ENCODE measurements around the gene CCR3.

Gene CCR3

GRCh38 chr3:46277476-46277875 is 35.2 kb downstream of the CCR3 start:
- no peak for DNase-seq

GRCh38 chr3:46278816-46279672 is 36.8 kb downstream of the CCR3 start:
- no peak for DNase-seq

- no peak for DNase-seq
Observed at GRCh38 chr3:46280105-46280797, 38.0 kb downstream of the CCR3 start.

DNA sequence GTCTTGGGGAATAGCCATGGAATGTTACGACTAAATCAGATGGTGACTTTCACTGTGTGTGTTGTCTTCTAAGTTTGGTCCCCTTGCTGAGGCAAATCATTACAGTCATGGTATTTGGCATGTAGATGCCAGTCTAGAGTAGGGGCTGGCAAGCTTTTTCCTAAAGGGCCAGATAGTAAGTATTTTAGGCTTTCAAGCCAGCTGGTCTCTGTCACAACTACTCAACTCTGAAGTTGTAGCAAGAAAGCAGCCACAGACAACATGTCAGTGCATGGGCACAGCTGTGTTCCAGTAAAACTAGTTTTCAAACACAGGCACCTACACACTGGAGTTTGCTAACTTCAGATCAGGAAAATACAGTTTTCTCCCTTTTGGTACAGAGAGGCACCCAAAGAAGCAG is 39.3 kb downstream of the CCR3 start:
- DNase-seq, result no peak

DNA sequence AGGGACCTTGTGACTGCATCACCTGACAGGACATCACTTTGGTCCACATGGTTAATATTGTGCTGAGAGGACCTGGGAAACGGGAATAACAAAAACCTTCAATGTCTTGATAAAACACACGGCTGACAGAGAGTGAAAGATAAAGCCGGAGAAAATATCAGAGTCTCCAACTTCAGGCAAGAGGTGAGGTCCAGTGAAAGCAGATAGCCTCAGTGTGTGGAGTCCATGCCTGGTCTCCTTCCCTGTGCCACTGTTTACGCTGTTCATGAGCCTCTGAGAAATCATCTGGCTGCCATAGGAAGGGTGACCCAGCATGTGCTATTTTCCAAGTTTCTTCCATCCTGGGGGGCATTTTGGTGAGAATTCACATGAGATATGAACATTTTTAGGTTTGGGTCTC is 39.8 kb downstream of the CCR3 start:
- DNase-seq, result no peak

DNA sequence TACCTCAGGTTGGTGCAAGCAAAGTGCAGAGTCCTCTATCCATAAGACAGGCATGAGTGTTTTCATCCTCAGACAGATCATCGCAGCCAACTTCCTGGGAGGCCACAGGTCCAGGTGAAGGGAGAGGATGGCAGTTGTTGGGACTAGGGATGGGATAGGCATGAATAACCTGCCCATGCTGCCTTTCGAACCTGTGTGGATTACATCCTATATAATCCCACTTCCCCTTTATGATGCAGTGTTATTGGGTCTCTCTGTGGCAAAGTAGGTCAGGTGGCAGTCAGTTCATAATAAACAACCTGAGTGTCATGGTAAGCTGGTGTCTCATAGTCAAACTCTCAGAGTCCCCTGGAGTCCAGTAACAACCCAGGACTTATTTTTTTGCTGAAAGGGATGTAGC is 40.4 kb downstream of the CCR3 start:
- no peak for DNase-seq

DNA sequence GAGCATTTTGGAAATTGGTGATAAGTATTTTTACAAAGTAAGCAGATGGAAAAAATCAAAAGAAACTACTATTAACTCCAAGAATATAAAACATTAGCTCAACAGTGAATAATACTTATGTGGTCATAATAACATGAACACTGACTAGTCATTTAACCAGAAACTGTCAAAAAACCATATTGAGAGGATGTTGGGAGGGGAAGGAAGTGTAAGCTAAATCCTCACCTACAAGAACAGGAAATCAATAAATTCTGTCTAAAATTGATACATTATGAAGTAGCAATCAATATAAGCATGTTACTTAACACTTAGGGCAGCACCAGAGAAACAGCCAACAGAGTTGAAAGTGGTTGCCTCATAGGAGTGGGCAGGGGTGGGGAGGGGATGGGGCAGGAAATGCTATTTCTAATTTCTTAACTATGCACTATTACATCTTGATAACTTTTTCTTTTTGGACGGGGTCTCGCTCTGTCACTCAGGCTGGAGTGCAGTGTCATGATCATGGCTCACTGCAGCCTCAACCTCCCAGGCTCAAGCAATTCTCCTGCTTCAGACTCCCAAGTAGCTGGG is 41.7 kb downstream of the CCR3 start:
- no peak for DNase-seq

DNA sequence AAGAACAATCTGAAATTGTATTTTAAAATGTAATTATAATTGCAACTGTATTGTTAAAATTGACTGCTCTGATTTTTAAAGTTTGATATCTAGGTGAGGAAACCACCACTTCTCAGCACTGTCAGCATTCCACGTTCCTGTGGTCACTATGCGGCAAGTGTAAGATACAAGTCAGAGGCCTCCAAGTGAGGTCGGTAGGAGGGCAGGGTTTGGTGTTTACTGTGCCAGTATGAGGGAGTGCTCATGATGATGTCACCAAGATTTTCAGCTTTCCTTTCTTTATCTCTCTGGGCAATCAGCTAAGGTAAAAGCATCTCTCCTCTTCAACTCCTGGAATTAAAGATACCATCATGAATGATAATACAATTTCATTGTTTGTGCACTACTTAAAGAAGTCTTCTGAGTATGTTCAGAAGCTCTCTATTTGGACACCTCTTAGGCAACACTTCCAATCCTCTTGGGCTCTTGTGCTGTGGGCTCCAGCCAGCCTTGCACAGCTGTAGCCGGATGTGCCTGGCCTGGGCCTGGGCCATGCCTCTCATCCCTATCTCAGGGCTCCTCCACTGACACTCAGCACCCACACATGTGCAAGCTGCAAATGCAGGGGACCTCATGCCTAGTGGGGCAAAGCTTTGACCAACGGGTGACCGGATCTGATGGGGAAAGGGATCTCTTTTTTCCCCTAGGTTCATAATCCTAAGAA is 42.9 kb downstream of the CCR3 start:
- no peak for DNase-seq

- no peak for DNase-seq
Observed at GRCh38 chr3:46285931-46286619, 43.8 kb downstream of the CCR3 start.

GRCh38 chr3:46286947-46287565 is 44.8 kb downstream of the CCR3 start:
- no peak for DNase-seq

DNA sequence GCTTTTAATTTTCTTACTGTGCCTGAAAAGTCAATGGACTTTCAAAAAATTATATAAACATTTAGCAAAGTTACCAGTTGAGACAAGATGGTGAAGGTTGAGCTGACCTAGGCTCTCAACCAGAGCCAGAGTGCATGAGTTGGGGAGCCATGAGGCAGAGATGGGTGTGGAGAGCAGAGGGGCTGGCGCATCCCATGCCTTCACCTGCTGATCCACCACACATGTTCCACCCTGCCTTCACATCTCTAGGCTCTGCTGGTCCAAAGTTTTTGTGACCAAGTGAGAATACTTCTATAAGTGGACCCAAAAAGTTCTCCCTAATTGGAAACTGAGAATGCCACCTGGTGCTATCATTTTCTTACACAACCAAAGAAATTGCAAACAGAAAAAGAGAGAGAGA is 47.3 kb downstream of the CCR3 start:
- no peak for DNase-seq

DNA sequence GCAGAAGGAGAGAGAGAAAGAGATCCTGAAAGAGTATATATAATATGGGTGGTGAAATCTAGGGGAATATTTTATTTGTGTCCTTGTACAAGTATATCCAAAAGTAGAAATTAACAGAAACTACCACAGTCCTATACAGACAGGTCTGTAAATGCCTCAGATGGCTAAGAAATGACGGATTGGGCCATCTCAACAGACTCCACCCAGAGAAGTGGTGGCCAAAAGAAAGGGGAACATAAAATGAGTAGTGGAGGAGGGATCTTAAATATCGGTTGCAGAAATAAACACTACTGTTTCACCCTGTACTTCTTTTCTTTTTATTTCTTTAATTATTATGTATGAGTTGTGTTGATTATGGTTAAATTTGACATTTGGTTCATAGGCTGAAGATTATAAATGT is 47.7 kb downstream of the CCR3 start:
- DNase-seq, result no peak

DNA sequence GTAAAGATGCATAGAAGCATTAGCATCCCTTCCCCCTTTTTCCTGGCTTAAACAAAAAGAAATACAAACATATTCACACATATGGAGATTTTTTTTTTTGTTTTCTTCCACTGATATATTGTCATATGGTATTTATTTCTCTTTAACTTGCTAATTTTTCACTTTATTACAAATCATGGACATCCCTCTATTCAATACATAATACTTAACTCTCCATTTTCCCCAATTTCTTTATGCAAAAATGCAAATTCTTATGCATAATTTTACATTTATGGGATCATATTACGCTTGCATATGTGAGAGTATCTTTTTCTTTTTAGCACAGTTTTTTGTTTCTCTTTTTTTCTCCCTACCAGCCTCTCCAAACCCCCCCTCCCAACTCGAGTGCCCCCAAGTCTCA is 48.8 kb downstream of the CCR3 start:
- DNase-seq, result no peak

DNA sequence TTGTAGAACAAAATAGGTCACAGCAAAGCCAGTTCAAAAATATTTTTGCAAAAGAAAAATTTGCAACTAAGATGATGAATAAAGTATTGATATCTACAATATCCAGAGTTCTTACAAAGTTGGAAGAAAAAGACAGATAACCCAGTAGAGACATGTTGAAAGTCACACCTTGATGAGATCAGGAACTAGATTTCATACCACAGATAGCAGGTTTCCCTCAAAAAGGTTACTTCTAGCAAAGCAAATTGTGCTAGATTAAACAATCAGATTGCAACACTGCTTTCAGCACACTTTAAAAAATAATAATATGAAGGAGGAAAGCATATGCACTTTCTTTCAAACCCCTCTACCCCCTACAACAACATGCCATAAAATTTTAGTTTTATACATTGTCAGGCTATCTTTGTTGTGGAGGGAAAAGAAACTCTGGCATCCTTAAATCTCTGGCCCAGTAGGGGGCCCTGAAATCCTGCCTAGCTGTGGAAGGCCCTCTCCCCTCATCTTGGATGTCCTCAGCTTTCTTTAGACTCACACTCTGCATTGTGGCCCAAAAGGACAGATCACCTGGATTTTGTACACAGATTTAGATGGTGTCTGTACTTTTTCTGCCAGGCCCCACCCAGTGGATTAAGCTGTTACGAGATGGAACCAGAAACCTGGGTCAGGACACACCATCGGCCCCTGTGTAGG is 50.9 kb downstream of the CCR3 start:
- no peak for DNase-seq

DNA sequence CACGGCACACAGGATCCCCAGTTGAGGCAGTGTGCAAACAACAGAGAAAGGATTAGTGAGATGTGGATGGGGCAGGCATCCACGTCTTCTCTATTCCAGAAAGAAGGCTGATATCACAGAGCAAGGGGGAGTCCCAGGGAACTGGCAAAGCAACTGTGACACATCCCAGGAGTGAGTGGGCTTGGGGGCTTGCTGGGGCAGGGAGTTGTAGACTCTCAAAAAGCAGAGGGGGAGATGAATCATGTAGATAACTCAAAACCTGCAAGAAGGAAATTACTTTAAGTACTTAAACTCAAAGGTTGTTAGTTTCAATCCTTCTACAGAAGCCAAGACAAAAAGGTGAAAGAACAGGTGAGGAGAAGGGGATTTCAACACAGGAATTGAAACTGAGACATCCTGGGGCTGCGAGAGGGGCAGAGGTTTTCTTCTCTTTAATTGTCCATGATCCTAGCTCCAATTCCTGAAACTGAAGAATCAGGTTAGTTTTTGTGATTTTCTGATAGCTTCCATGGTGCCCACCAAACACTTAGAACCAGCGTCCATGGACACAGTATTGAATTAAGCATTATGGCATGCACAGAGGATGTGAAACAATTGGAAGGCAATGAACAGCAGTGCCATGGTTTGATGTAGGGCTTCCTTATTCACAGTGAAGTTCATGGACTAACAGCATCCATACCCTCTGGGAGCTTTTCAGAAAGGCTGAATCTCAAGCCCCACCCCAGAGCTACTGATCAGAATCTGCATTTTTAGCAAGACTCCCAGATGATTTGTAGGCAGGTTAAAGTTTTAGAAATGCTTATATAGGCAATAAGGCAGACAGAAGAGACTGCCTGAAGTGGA is 52.0 kb downstream of the CCR3 start:
- DNase-seq, result no peak

DNA sequence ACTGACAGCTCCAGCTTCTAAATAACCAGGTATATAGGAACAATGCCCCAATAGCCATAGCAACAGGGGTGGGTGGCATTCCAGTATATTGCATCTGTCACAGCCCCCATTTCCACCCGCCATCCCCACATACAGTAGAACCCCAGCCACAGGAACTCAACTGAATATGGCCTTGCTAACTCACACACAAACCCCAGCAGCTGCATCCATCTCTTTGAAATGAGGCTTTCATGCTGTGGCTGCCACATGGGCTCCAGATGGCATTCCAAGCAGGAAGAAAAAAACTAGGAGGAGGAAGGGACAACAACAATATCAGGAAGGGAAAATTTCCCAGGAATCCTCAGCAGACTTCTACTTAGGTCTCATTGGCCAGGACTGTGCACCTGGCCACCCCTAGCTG is 54.6 kb downstream of the CCR3 start:
- DNase-seq, result no peak

DNA sequence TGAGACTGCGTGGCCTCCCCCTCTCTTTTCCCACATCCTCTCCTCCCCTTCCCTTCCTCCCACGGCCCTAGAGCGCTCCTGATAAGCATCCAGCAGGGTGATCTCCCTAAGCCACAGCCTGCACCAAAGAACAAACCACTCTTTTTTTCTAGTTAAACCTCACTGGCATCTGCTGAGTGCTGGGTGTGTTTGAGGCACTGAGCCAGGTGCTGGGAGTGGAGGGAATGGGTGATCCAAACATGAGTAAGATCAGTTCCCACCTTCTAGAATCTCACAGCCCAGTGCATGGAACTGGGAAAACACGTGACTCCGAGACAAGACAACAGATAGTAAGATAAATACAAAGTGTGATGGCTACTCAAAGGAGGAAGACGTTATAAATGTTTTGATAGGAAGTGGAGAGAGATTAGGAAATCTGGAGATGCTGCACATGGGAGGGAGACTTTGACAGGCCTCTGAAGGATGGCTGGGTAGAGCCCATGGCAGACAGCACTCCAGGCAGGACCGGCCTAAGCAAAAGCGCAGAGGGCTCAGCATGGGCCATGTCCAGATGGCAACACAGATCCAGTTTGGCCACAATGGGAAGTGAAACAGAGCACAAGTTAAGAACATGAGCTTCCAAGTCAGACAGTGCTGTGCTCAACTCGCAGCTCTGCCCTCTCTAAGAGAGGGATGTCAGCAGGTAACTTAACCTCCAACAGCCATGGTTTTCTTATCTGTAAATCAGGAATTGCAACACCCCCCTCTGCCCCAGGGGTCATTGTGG is 55.6 kb downstream of the CCR3 start:
- no peak for DNase-seq

GRCh38 chr3:46298871-46299607 is 56.8 kb downstream of the CCR3 start:
- DNase-seq, result no peak

All from SW 1271 (cell line).